Measurements from ENCODE around the gene TIMP1. TPM values are rescaled to one million over a fixed set of nuclear protein-coding genes. Genes with fewer than 3 reads are reported as not detected.

TIMP1 gene
- 100 to 1,000 TPM; 183 to 198 TPM for total RNA-seq

DNA sequence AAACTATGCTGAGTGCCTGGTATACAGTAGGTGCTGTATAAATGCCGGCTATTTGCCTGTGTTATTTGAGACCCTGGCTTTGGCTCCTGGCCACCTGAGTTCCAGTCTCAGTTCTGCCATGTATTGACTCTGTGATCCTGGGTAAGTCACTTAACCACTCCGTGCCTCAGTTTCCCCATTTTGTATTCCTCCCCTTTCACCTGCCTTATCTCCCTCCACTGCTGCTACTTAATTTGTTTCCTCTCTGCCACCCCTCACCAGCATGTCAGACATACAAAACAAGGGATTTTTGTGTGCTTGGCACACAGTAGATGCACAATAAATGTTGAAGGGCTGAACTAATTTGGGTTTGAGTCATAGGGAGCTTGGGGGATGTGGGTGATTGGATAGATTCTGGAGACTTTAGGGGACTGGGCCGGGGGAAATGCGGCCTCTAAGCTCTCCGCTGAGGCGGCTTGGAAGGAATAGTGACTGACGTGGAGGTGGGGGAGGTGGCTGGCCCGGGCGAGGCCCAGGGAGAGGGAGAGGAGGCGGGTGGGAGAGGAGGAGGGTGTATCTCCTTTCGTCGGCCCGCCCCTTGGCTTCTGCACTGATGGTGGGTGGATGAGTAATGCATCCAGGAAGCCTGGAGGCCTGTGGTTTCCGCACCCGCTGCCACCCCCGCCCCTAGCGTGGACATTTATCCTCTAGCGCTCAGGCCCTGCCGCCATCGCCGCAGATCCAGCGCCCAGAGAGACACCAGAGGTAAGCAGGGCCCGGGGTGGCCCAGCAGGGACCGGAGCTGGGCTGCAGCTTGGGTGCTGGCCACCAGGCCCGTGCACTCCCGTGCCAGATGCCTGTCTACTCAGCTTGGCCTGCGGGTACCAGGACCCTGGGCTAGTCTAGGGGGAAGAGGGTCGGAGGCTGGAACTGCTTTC is at the start of gene TIMP1:
TIMP1 (plus strand) TSS at position 706 of the 917 bp plus-strand sequence. CDS start 980 bp downstream, outside the sequence.
- Mint-ChIP-seq H3K9me3 (no peaks in the 10 kb centered on the region), H3K36me3 (ENCODE audit: low read depth) (peaks cover 19% of the 10 kb centered on the region), H3K27me3 (peaks cover 2% of the 10 kb centered on the region), H3K27ac (peak within 1 kb of the TSS; percentile 61), H3K4me3 (peak within 1 kb of the TSS; percentile 60), H3K4me1 (peaks cover 49% of the 10 kb centered on the region)
- DNase-seq = peak; percentile 88
- ChIA-PET POLR2A (interaction anchor here (0.9 to 1.4 kb wide), 6 partner anchors 13 to 68 kb away, joined by 3 to 4 read pairs (median 3); partner anchors contain the start of genes ARAF and ELK1), CTCF (no interaction called here)

- no peak overlapping the region for H3K27ac Mint-ChIP-seq
- H3K36me3 Mint-ChIP-seq (ENCODE audit: low read depth) = no peaks in the 10 kb centered on the region
- ChIA-PET POLR2A (no interaction called here), CTCF (interaction anchor here (1.2 kb wide), 1 partner anchor 16 kb away, joined by 3 read pairs; no protein-coding TSS in a partner anchor)
- DNase-seq = no peak
- H3K27me3 Mint-ChIP-seq = no peaks in the 10 kb centered on the region
- no peaks in the 10 kb centered on the region for H3K4me1 Mint-ChIP-seq
- H3K9me3 Mint-ChIP-seq = no peaks in the 10 kb centered on the region
- no peak overlapping the region for H3K4me3 Mint-ChIP-seq
These were observed 42.4 kb upstream of the TIMP1 start for GRCh38 chrX:47539860-47540259.

DNA sequence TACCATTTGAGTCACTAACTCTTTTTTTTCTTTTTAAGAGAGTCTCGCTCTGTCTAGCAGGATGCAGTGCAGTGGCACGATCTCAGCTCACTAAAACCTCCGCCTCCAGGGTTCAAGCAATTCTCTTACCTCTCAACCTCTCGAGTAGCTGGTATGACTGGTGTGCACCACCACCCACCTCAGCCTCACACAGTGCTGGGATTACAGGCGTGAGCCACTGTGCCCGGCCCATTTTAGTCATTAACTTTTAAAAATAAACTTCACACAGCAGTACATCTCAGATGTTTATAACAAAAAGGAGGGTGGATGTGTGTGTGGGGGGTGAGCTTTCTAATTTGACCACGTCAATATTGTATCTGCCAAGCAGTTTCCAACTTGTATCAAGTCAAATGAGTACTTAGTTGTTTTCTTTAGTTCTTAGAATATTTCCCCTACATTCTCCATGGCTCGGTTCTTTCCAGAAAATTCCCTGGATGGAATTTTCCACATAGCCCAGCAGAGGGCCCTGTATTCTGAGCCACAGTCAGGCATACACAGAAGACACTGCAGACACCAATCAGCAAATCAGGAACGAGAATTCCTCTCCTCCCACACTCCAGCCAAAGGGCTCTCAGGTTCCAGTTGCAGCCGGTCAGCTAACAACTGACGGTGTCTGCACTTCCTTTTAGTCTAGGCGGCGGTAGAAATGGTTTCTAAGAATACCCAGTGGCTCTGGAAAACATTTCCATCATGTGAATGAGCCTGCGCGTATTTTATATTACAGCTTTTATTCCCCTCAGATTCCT is 41.3 kb upstream of the TIMP1 start:
- H3K4me1 Mint-ChIP-seq = no peaks in the 10 kb centered on the region
- CTCF ChIA-PET = no interaction called here
- no peaks in the 10 kb centered on the region for H3K36me3 Mint-ChIP-seq (ENCODE audit: low read depth)
- no peaks in the 10 kb centered on the region for H3K27me3 Mint-ChIP-seq
- no peaks in the 10 kb centered on the region for H3K9me3 Mint-ChIP-seq
- H3K4me3 Mint-ChIP-seq = no peak overlapping the region
- no peak overlapping the region for H3K27ac Mint-ChIP-seq
- POLR2A ChIA-PET = no interaction called here
- no peak for DNase-seq

GRCh38 chrX:47543496-47543895 is 38.7 kb upstream of the TIMP1 start:
- ChIA-PET CTCF (no interaction called here), POLR2A (no interaction called here)
- H3K36me3 Mint-ChIP-seq (ENCODE audit: low read depth) = no peaks in the 10 kb centered on the region
- no peak overlapping the region for H3K4me3 Mint-ChIP-seq
- DNase-seq = no peak
- no peak overlapping the region for H3K27ac Mint-ChIP-seq
- H3K4me1 Mint-ChIP-seq = no peaks in the 10 kb centered on the region
- no peaks in the 10 kb centered on the region for H3K9me3 Mint-ChIP-seq
- H3K27me3 Mint-ChIP-seq = no peaks in the 10 kb centered on the region

GRCh38 chrX:47556045-47556623 is 26.1 kb upstream of the TIMP1 start:
- Mint-ChIP-seq H3K9me3 (no peaks in the 10 kb centered on the region), H3K27ac (peak overlapping the region; percentile 81), H3K27me3 (no peaks in the 10 kb centered on the region), H3K4me3 (peak overlapping the region; percentile 90), H3K36me3 (ENCODE audit: low read depth) (no peaks in the 10 kb centered on the region), H3K4me1 (peaks cover 30% of the 10 kb centered on the region)
- DNase-seq = peak; percentile 85
- ChIA-PET POLR2A (interaction anchor here (0.7 to 1.6 kb wide), 8 partner anchors 26 to 984 kb away, joined by 3 to 7 read pairs (median 4); partner anchors contain the start of genes ELK1, TBC1D25, TIMP1 and ZNF81), CTCF (interaction anchor here (1.0 to 1.7 kb wide), 3 partner anchors 32 to 411 kb away, joined by 4 to 5 read pairs (median 5); partner anchors contain the start of gene RBM10)

DNA sequence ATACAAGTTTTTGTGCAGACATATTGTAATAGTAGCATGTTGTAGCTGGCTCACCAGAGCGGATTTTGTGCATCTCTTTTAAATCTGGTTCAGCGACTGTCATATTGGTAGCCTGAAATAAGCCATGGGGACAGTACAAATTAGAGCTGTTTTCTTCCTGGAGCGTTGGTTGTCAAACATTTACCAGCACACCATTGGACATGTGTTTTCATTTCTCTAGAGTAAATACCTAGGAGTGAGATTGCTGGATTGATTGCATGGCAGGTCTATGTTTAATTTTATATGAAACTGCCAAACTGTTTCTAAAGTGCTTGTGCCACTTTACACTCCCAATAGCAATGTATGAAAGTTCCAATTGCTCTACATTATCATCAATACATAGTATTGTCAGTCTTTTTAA is 23.8 kb upstream of the TIMP1 start:
- Mint-ChIP-seq H3K36me3 (ENCODE audit: low read depth) (peaks cover 8% of the 10 kb centered on the region), H3K27ac (no peak overlapping the region), H3K4me1 (peaks cover 42% of the 10 kb centered on the region), H3K4me3 (no peak overlapping the region), H3K27me3 (no peaks in the 10 kb centered on the region), H3K9me3 (no peaks in the 10 kb centered on the region)
- POLR2A ChIA-PET = no interaction called here
- CTCF ChIA-PET = no interaction called here
- DNase-seq = no peak

DNA sequence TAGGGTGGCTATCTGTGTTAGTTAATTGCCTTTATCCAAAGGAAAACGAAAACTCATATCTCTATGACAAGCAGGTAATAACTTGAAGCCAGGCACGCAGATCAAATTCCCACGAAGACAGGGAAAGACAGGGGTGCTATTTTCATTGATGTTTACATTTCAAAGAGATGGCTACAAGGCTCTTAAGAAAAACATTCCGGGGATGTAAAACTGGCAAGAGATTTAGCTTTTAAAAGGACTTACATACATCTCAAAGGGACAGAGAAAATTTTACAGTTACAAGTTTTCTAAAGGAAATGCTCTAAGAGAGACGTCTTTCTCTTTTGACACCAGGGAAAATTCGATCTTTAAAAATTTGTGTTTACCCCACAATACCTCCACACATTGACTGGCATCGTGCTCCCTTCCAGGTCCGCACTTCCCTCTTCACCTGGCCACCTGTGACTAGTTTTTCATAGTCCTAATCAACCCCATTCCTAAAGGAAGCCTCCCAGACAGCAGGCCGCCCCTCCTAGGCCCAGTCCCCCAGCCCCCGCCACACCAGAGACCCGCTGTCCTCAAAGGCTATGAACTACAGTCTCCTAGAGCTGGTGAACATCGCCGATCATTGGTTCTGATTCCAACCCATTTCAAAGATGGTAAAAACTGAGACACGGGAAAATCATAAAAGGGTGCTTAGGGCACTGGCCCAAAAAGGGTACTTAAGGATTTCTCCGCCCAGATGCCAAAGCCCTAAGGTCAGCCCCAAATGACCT is 21.9 kb upstream of the TIMP1 start:
- Mint-ChIP-seq H3K27me3 (no peaks in the 10 kb centered on the region), H3K4me3 (peak overlapping the region; percentile 91), H3K4me1 (peaks cover 54% of the 10 kb centered on the region), H3K9me3 (no peaks in the 10 kb centered on the region), H3K36me3 (ENCODE audit: low read depth) (peaks cover 23% of the 10 kb centered on the region), H3K27ac (peak overlapping the region; percentile 93)
- ChIA-PET POLR2A (interaction anchor here (1.2 to 2.5 kb wide), 5 partner anchors 22 to 366 kb away, joined by 3 to 7 read pairs (median 3); partner anchors contain the start of genes CDK16, TIMP1 and USP11), CTCF (no interaction called here)
- DNase-seq = no peak

DNA sequence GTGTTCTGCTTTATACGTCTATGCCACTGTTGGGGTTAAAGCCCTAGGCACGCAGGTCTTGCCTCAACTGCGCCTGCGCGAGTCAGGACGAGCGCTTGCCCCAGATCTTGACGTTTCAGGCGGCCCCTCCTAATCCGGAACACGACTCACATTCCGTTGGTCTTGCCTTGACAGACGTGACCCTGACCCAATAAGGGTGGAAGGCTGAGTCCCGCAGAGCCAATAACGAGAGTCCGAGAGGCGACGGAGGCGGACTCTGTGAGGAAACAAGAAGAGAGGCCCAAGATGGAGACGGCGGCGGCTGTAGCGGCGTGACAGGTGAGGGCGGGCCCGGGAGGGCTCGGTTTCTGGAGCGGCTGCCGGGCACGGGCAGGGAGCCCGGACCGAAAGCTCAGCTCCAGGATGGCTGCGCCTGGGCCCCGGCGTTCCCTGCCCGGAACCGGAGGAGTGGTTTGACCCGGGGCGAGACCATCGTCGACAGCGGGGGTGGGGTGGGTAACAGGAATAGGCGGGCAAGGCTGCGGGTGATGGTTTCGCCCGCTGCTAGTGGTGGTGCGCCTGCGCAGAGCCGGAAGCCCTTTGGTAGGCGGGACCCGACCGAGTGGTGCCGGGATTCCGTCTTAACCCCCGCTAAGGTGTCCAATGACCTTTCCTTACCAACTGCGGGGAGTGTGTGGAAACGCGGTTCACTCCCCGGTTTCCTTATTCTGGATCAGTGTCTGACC is 21.1 kb upstream of the TIMP1 start, which contains the start of gene ARAF:
ARAF (plus strand) TSS at position 272 of the 725 bp plus-strand sequence. CDS start 1,763 bp downstream, outside the sequence.
- DNase-seq = peak; percentile 96
- no peaks in the 10 kb centered on the region for H3K27me3 Mint-ChIP-seq
- CTCF ChIA-PET = interaction anchor here (1.5 kb wide), 1 partner anchor 88 kb away, joined by 3 read pairs; no protein-coding TSS in a partner anchor
- H3K4me3 Mint-ChIP-seq = peak within 1 kb of the TSS; percentile 91
- H3K36me3 Mint-ChIP-seq (ENCODE audit: low read depth) = peaks cover 23% of the 10 kb centered on the region
- POLR2A ChIA-PET = interaction anchor here (0.6 to 2.5 kb wide), 7 partner anchors 21 to 367 kb away, joined by 3 to 7 read pairs (median 3); partner anchors contain the start of genes ELK1, TIMP1 and USP11
- no peaks in the 10 kb centered on the region for H3K9me3 Mint-ChIP-seq
- H3K4me1 Mint-ChIP-seq = peaks cover 50% of the 10 kb centered on the region
- H3K27ac Mint-ChIP-seq = peak within 1 kb of the TSS; percentile 93

DNA sequence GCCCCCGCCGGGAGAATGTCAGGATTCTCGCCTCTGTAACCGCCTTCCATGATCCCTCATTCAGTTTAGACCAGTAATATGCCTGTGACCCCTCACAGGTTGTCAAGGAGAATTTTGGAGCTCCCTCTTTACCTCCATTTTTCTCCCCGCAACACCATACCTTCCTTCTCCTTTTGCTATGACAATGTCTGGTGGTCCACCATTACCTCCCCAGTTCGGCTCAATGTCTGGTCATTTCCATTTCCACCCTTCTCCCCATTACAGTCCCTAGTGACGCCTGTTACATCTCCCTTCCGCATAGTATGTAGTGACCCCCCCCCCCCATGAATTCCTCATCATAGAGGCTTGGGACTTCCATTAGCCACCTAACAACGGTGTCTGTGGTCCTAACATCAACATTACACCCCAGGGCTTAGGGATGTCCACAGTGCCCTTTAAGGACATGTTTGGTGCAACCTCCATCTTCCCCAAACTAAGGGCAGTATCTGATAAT is 20.5 kb upstream of the TIMP1 start:
- H3K27me3 Mint-ChIP-seq = no peaks in the 10 kb centered on the region
- no peak for DNase-seq
- CTCF ChIA-PET = interaction anchor here (0.9 to 1.5 kb wide), 2 partner anchors 83 to 87 kb away, joined by 3 to 5 read pairs; no protein-coding TSS in a partner anchor
- no peaks in the 10 kb centered on the region for H3K9me3 Mint-ChIP-seq
- H3K4me3 Mint-ChIP-seq = peak overlapping the region; percentile 91
- peaks cover 45% of the 10 kb centered on the region for H3K4me1 Mint-ChIP-seq
- H3K27ac Mint-ChIP-seq = peak overlapping the region; percentile 93
- POLR2A ChIA-PET = interaction anchor here (0.6 to 2.5 kb wide), 5 partner anchors 85 to 367 kb away, joined by 3 to 7 read pairs (median 4); partner anchors contain the start of genes ELK1 and USP11
- H3K36me3 Mint-ChIP-seq (ENCODE audit: low read depth) = peaks cover 25% of the 10 kb centered on the region

DNA sequence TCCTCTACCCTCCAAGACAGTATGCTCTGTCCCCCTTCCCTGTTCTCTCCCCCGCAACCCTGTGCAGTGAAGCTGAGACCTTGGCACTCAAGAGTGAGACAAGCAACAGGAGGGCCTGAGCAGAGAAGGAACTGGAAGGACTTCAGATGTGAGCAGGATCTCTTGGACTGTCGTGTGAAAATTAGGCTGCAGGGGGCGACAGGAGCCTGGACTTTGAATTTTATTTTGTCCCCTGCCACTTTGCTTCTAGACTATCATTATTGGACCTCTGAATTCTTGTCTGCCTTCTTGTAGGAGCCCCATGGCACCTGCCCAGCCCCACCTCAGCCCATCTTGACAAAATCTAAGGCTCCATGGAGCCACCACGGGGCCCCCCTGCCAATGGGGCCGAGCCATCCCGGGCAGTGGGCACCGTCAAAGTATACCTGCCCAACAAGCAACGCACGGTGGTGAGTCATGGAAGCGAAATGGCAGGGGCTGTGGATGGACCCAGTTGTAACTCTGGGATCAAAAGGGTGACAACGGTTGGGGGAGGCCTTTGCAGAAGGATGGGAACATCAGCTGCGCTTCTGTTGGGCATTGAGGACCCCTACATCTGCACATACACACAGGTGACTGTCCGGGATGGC is 19.5 kb upstream of the TIMP1 start:
- POLR2A ChIA-PET = interaction anchor here (1.0 to 2.5 kb wide), 2 partner anchors 17 to 86 kb away, joined by 3 to 7 read pairs; no protein-coding TSS in a partner anchor
- Mint-ChIP-seq H3K4me1 (peaks cover 40% of the 10 kb centered on the region), H3K4me3 (peak overlapping the region; percentile 91), H3K27ac (peak overlapping the region; percentile 69), H3K9me3 (no peaks in the 10 kb centered on the region), H3K36me3 (ENCODE audit: low read depth) (peaks cover 30% of the 10 kb centered on the region), H3K27me3 (no peaks in the 10 kb centered on the region)
- CTCF ChIA-PET = interaction anchor here (0.9 to 1.5 kb wide), 2 partner anchors 82 to 86 kb away, joined by 3 to 5 read pairs; no protein-coding TSS in a partner anchor
- DNase-seq = peak; percentile 61

- ChIA-PET CTCF (no interaction called here), POLR2A (no interaction called here)
- DNase-seq = peak; percentile 36
- Mint-ChIP-seq H3K36me3 (ENCODE audit: low read depth) (peaks cover 35% of the 10 kb centered on the region), H3K27ac (peak overlapping the region; percentile 83), H3K4me1 (peaks cover 38% of the 10 kb centered on the region), H3K4me3 (peak overlapping the region; percentile 47), H3K9me3 (no peaks in the 10 kb centered on the region), H3K27me3 (no peaks in the 10 kb centered on the region)
These were observed 18.4 kb upstream of the TIMP1 start for GRCh38 chrX:47563801-47564315.
